ENCODE data around the gene KIF26A. TPM values are rescaled to one million over a fixed set of nuclear protein-coding genes. Genes with fewer than 3 reads are reported as not detected.

The KIF26A gene
- total RNA-seq, 1 donor from 2014 or later = 0.46 TPM

- H3K4me3 ChIP-seq (ENCODE audit: low read depth, low read length) = no peak overlapping the region
- no peak for DNase-seq (ENCODE audit: low read depth)
- TF ChIP-seq CTCF (conservative IDR thresholded peaks at IDR 0.05; ENCODE audit: low read depth, low read length) = no peak
These were observed 79.3 kb downstream of the KIF26A start for GRCh38 chr14:104217486-104218360.

- DNase-seq (ENCODE audit: low read depth) = no peak
These were observed 80.2 kb downstream of the KIF26A start for GRCh38 chr14:104218361-104219180.

GRCh38 chr14:104219731-104220214 lies 81.4 kb downstream of the KIF26A start:
- no peak for TF ChIP-seq CTCF (conservative IDR thresholded peaks at IDR 0.05; ENCODE audit: low read depth, low read length)
- no peak for DNase-seq (ENCODE audit: low read depth)
- no peak overlapping the region for H3K4me3 ChIP-seq (ENCODE audit: low read depth, low read length)

More at GRCh38 chr14:104218361-104219180, 80.2 kb downstream of the KIF26A start:
- no peak overlapping the region for H3K4me3 ChIP-seq (ENCODE audit: low read depth, low read length)
- TF ChIP-seq CTCF (conservative IDR thresholded peaks at IDR 0.05; ENCODE audit: low read depth, low read length) = no peak

GRCh38 chr14:104220215-104221070 lies 82.1 kb downstream of the KIF26A start:
- no peak for TF ChIP-seq CTCF (conservative IDR thresholded peaks at IDR 0.05; ENCODE audit: low read depth, low read length)
- H3K4me3 ChIP-seq (ENCODE audit: low read depth, low read length) = no peak overlapping the region
- DNase-seq (ENCODE audit: low read depth) = no peak

GRCh38 chr14:104221071-104221625 lies 82.8 kb downstream of the KIF26A start:
- H3K4me3 ChIP-seq (ENCODE audit: low read depth, low read length) = no peak overlapping the region
- TF ChIP-seq CTCF (conservative IDR thresholded peaks at IDR 0.05; ENCODE audit: low read depth, low read length) = no peak
- DNase-seq (ENCODE audit: low read depth) = no peak

All from epithelial cell of proximal tubule (primary cell).